HG02870 (cell line): ENCODE measurements around the gene TMEM259.

ENCODE experiments used
- ATAC-seq: cut with Tn5 transposase; IDR thresholded peaks from one replicate; pipeline ENCODE4 v1.9.1; 2021; ENCODE audit warnings: mild to moderate bottlenecking, moderate library complexity; ENCODE audit not compliant: unreplicated experiment

TMEM259 gene

GRCh38 chr19:1004803-1005664, 15.9 kb downstream of the TMEM259 start:
- no peak for ATAC-seq

- ATAC-seq: no peak
These were observed 16.6 kb downstream of the TMEM259 start for GRCh38 chr19:1004204-1004802.

- no peak for ATAC-seq
These were observed 17.6 kb downstream of the TMEM259 start for GRCh38 chr19:1003283-1003682.

GRCh38 chr19:1002600-1002999, 18.3 kb downstream of the TMEM259 start:
- no peak for ATAC-seq

GRCh38 chr19:1001538-1002166, 19.3 kb downstream of the TMEM259 start:
- ATAC-seq: no peak

- ATAC-seq: no peak
These were observed 20.1 kb downstream of the TMEM259 start for GRCh38 chr19:1000591-1001537.

GRCh38 chr19:1000095-1000494, 20.8 kb downstream of the TMEM259 start, which contains the start of gene GRIN3B:
GRIN3B (plus strand) TSS chr19:1000419; CDS start chr19:1000438, 19 bp downstream.
- no peak for ATAC-seq

GRCh38 chr19:999379-999719, 21.6 kb downstream of the TMEM259 start:
- no peak for ATAC-seq

GRCh38 chr19:998064-998463, 22.9 kb downstream of the TMEM259 start:
- no peak for ATAC-seq

- no peak for ATAC-seq
These were observed 24.7 kb downstream of the TMEM259 start for GRCh38 chr19:996051-996838.

GRCh38 chr19:995051-995827, 25.7 kb downstream of the TMEM259 start:
- no peak for ATAC-seq

- no peak for ATAC-seq
These were observed 26.4 kb downstream of the TMEM259 start for GRCh38 chr19:994516-994915.

- no peak for ATAC-seq
These were observed 27.0 kb downstream of the TMEM259 start for GRCh38 chr19:993831-994393.

- no peak for ATAC-seq
These were observed 27.5 kb downstream of the TMEM259 start for GRCh38 chr19:993361-993830.

- ATAC-seq: no peak
These were observed 28.3 kb downstream of the TMEM259 start for GRCh38 chr19:992670-993055.

GRCh38 chr19:991932-992669, 28.8 kb downstream of the TMEM259 start:
- no peak for ATAC-seq

- no peak for ATAC-seq
These were observed 29.6 kb downstream of the TMEM259 start for GRCh38 chr19:991174-991931.
